Islet of Langerhans (tissue), 1 donor: ENCODE results near the gene ETFA.

Source experiments
- FAIRE-seq: peaks from one replicate; lab custom pipeline; 2011; peaks lifted over from hg19 to GRCh38; lab: Jason Lieb, UNC

Gene ETFA

DNA sequence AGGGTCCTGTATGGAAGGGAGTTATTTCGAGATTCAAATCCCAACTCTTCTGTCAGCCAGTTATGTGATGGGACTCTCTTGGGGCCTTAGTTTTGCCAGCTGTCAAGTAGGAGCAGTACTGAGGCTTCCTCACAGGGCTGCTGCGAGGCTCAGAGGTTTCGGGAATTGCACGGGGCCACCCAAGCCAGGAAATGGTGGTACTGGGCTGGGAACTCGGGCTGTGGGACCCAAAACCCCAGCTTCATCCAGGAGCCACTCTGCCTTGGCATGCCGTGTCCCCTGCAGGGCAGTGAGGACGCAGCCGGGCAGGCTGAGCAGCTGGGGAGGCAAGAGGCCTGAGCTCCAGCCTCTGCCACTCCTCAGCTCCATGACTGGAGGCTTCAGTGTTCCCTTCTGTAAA, 118.6 kb downstream of the ETFA start:
- FAIRE-seq: no peak

- no peak for FAIRE-seq
Measured at GRCh38 chr15:76191539-76192244, 119.6 kb downstream of the ETFA start.

- FAIRE-seq: no peak
Measured at GRCh38 chr15:76190751-76191538, 120.3 kb downstream of the ETFA start.

DNA sequence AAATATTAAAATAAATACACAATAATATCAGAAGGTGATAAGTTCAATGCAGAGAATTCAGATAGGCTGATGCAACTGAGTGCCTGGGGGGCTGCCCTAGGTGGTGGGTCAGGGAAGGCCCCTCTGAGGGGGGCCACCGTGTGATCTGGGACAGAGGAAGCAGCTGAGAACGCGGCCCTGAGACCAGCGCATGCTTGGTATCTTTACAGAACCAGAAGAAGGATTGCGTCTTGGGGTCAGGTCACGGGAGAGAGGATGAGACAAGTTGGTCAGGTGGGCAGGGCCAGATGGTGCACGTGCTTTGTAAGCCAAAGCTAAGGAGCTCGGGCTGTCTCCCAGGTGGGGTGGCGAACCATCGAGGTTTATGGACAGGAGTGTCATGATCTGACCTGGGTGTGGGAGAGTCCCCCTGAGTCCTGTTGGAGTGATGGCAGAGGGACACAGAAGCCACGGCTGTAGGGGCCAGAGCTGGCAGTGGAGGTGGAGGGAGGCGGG, 121.2 kb downstream of the ETFA start:
- no peak for FAIRE-seq

GRCh38 chr15:76189106-76189505, 122.2 kb downstream of the ETFA start:
- FAIRE-seq: no peak

- FAIRE-seq: no peak
Measured at GRCh38 chr15:76187163-76187562, 124.1 kb downstream of the ETFA start.

DNA sequence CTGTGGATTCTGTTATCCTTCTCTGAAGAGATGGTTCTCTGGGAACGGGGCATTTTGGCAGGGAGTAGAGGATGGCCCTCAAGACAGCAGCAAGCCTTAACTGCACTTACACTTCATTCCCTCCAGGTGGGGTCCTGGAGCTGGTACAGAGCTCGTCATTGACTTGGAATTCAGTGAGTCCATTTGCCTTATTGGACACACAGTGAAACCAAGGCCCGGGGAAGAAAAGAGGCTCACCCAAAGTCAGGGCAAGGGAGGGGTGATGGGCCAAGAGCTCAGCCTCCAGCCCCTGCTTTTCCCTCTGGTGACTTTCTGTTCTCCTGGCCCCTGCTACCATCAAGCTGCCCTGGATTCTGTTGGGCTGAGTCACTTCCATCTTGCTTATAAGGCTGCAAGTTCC, 125.6 kb downstream of the ETFA start:
- FAIRE-seq: no peak

DNA sequence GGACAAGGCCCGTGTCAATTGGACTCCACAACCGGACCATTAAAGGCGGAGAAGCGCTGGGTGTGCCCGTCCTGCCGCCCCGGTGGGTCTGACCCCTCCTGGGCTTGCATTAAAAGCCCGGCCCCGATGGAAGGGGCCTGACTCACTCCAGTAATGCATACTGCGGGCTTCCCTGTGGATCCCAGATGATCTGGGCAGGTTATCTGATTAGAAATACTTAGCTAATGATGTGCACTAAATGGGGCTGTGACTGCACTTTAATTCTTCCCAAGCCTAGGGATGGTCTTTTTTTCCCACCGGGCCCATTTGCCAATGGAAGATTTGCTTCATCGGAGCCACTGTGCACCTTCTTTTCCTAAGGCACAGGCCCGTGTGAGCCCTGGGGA, 126.6 kb downstream of the ETFA start:
- FAIRE-seq: no peak

DNA sequence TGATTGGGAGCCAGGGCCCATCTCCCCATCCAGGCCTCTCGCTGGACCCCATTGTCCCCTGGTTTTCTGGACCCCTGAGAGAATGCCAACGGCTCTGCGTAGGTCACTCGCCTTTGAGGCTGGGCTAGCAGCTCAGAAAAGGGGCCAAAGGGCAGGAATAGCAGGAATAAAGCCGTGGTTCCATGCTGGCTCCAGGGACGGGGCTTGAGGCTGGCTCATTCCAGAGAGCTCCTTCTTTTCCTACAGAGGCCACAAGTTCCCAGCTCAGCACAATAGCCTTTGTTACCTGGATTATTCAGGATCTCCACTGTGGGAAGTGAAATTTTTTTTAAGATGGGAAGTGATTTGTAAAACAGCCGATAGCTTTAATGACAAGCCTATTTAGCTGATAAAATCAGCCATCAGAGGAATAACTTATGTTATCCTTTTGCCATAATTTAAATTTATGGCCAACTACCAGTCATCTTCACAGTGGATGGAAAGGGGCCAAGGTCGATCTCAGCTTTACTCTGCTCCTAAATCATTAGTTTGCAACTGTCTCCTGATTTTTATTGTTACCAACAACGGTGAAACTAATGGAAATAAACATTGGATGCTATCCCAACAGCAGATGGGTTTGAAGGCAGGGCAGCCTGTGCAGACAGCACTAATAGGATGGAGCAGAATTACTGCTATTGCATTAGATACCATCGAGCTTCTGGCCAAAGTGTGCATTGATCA, 127.2 kb downstream of the ETFA start:
- no peak for FAIRE-seq

- no peak for FAIRE-seq
Measured at GRCh38 chr15:76181705-76182107, 129.6 kb downstream of the ETFA start.

- no peak for FAIRE-seq
Measured at GRCh38 chr15:76180321-76180720, 130.9 kb downstream of the ETFA start.

GRCh38 chr15:76179023-76179422, 132.2 kb downstream of the ETFA start:
- no peak for FAIRE-seq

DNA sequence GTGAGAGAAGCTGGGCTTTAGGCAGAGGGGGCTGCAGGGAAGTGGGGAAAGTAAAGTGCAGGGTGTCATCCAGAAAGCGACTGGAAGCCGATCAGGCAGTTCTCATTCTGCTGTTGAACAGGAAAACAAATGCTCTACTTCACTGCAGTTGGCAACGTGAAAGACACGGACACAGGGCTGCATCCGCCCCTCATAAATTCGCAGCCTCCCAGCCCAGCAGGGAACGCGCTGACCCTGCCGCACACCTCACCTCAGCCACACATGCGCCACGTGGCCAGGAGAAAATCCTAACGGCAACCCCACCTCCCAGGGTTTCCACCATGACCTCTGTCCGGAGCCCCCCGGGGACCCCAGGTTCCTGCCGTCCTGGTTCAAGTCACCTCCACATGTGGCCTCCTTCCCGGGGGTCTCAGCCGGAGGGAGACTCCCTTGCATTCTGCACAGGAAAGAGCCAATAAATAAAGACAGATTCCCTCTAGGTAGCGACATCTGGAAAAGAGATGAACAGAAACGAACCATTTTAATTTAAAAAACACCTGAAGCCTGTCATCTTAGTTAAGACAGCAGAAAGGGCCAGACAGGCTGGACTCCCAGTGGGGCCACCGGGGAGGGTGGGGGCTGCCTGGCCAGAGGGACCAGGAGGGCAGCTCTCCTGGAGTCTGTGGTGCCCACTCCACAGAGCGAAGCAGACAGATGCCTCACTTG, 132.8 kb downstream of the ETFA start:
- FAIRE-seq: no peak

- no peak for FAIRE-seq
Measured at GRCh38 chr15:76177491-76178040, 133.7 kb downstream of the ETFA start.

DNA sequence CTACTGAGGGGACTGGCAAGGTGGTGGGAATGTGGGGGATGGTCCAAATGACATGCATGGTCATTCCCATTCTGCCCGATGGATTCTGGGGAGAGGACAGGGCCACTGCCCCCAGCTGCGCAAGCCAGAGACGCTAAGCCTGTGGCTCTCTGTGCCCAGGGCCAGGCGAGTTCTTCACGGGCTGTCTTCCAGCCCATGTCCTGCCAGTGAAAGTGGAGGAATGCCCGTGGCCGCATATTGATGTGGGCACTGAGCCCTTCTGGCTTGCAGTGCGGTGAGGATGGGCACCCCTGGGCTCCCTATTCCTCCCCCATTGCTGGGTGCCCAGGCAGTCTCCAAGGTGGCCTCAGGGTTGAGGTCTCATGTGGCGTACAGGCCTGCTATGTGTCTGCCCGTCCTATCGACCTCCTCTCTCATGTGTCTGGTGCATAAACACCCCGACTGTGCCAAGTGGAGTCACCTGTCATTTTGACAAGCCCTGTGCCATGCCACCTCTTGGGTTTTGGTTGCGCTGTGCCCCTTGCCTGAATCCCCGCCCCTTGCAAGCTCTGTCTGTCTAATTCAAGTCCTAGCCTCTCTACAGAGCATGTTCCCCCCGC, 134.7 kb downstream of the ETFA start:
- FAIRE-seq: no peak

GRCh38 chr15:76176059-76176458, 135.2 kb downstream of the ETFA start:
- FAIRE-seq: no peak

DNA sequence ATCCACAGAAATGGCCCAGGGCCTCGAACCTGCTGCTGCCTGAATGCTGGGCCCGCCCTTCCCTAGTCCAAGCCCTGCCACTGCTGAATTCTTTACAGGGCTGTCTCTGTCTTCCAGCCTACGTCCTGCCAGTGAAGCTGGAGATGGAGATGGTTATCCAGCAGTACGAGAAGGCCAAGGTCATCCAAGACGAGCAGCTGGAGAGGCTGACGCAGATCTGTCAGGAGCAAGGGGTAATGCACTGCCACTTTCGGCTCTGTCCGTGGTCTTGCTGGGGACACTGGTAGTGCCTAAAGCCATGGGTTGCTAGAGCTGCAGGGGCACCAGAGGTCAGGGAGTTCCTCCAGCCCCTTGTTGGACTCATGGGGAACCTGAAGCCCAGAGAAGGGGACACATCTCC, 135.8 kb downstream of the ETFA start:
- FAIRE-seq: no peak

DNA sequence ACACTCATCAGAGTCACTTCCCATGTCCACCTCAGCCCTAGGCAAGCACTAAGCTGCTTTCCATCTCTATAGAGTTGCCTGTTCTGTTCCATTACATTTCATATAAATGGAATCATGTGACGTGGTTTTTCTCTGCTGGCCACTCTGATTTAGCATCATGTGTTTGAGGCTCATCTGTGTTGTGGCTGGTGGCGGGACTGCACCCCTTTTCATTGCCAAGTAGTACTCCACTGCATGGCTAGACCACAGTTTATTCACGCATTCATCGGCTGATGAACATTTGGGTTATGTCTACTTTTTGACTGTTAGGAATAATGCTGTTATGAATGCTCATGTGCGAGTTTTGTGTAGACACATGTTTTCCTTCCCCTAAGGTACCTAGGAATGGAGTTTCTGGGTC, 136.6 kb downstream of the ETFA start:
- no peak for FAIRE-seq

GRCh38 chr15:76173317-76173834, 137.9 kb downstream of the ETFA start:
- no peak for FAIRE-seq

DNA sequence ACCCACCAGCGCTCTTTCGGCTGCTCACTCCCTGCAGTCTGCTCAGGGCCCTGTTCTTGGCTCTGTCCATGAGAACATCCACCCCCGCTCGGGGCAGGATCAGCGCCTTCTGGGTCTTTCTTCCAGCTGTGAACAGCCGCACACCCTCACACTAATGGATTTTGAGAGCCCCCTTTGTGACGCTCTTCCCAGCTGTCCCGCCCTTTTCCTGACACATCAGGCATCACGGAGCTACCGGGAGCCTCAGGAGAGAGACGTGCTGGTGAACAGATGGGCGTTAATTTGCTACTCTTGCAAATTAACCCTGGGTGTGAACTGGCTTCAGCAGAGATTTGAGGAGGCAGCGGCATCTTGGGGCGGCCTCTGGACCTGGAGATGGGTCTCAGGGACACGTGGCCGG, 138.5 kb downstream of the ETFA start:
- FAIRE-seq: no peak
